Panc1 (cell line): Measurements from ENCODE around the gene PF4V1.
A peak's percentile ranks its signal among the peaks of the same experiment; 100 is the strongest.

Experiments
- CTCF ChIP-seq: fragments of 450-650 bp; IDR thresholded peaks from 2 replicates; pipeline ENCODE4 v1.5.1; 2017; ENCODE audit warnings: mild to moderate bottlenecking
- POLR2AphosphoS5 ChIP-seq: IDR thresholded peaks from 2 replicates; pipeline ENCODE4 v1.6.1; 2012; ENCODE audit warnings: mild to moderate bottlenecking, low read depth, low read length, moderate library complexity
- REST ChIP-seq, 2 experiments: IDR thresholded peaks; 2 replicates each; pipeline ENCODE4 v1.6.1; 2011 to 2012; ENCODE audit warnings: low read depth in 2 of 2, control low read depth in 1 of 2, low read length in 1 of 2, mild to moderate bottlenecking in 1 of 2, moderate library complexity in 1 of 2; ENCODE audit not compliant: insufficient read depth in 1 of 2
- SIN3A ChIP-seq: IDR thresholded peaks from 2 replicates; pipeline ENCODE4 v1.6.1; 2012; ENCODE audit warnings: low read depth, mild to moderate bottlenecking, low read length, moderate library complexity, borderline replicate concordance; ENCODE audit not compliant: insufficient read depth

GRCh38 chr4:73867783-73868182 lies 14.7 kb downstream of the PF4V1 start:
- TF ChIP-seq CTCF (peak; percentile 13; the same call in 1 of the 2 replicates), REST (IDR thresholded peaks at IDR 0.05; ENCODE audit: insufficient read depth in 1 of 2, low read depth in 2 of 2, low read length in 1 of 2) (no peak), POLR2AphosphoS5 (no peak), SIN3A (no peak)
